Measurements from ENCODE around the gene LCE5A.
"Not testable (repeated sequence)": the region's sequence is repeated elsewhere in the genome, so short reads cannot be mapped to it uniquely, and the experiment has no call there.

Gene LCE5A

GRCh38 chr1:152517237-152517811 is 6.7 kb downstream of the LCE5A start:
- no peak for DNase-seq

GRCh38 chr1:152519851-152520250 is 9.2 kb downstream of the LCE5A start:
- no peak for DNase-seq

GRCh38 chr1:152520561-152521090 is 10.0 kb downstream of the LCE5A start:
- DNase-seq: no peak

GRCh38 chr1:152525080-152525641 is 14.6 kb downstream of the LCE5A start:
- DNase-seq: no peak

- no peak for DNase-seq
Measured at GRCh38 chr1:152533327-152533938, 22.8 kb downstream of the LCE5A start.

GRCh38 chr1:152535774-152536173 is 25.2 kb downstream of the LCE5A start:
- DNase-seq: no peak

GRCh38 chr1:152537496-152537895 is 26.9 kb downstream of the LCE5A start:
- no peak for DNase-seq

GRCh38 chr1:152539901-152540300 is 29.3 kb downstream of the LCE5A start:
- no peak for DNase-seq

GRCh38 chr1:152543820-152544219 is 33.2 kb downstream of the LCE5A start:
- DNase-seq: no peak

- no peak for DNase-seq
Measured at GRCh38 chr1:152546704-152547103, 36.1 kb downstream of the LCE5A start.

GRCh38 chr1:152548358-152548757 is 37.8 kb downstream of the LCE5A start:
- not testable (repeated sequence) for DNase-seq
